Ovary (tissue), 3 donors: ENCODE data around the gene SUV39H2.

Experiments used
- CTCF ChIP-seq, 3 donors: fragments of 450-650 bp in 2 of 3; fragments of 200-600 bp in 1 of 3; IDR thresholded peaks; one replicate each; pipeline versions ENCODE4 v1.5.1 to v1.8.0; 2016 to 2022; ENCODE audit warnings: antibody characterized with exemption in 3 of 3, mild to moderate bottlenecking in 1 of 3
- EP300 ChIP-seq: sonication (generic); formaldehyde crosslinking; IDR thresholded peaks from one replicate; pipeline ENCODE4 v1.6.1; 2017; ENCODE audit warnings: antibody characterized with exemption
- POLR2A ChIP-seq: fragments of 450-650 bp; IDR thresholded peaks from one replicate; pipeline ENCODE4 v1.6.1; 2017; ENCODE audit warnings: antibody characterized with exemption, mild to moderate bottlenecking, moderate library complexity
- donor health status: DM: no; HTN: no; CAD: no.

- no peak for TF ChIP-seq CTCF (IDR thresholded peaks at IDR 0.05)
- TF ChIP-seq POLR2A = no peak
- TF ChIP-seq EP300 = no peak
Measured at GRCh38 chr10:14859043-14859442, 19.6 kb upstream of the SUV39H2 start.
